ENCODE measurements around the gene PSAPL1.

The PSAPL1 gene

GRCh38 chr4:7424553-7425111 is 10.1 kb downstream of the PSAPL1 start:
- Histone ChIP-seq H3K9me3 (ENCODE audit: insufficient read depth, low read depth, low read length) (no peaks in the 10 kb centered on the region), H3K9ac (ENCODE audit: low read depth, low read length) (no peak overlapping the region), H3K27ac (ENCODE audit: low read depth, low read length) (no peak overlapping the region), H3K4me1 (ENCODE audit: insufficient read depth, low read length) (peaks cover 15% of the 10 kb centered on the region), H3K36me3 (ENCODE audit: insufficient read depth, low read length) (no peaks in the 10 kb centered on the region), H3K27me3 (ENCODE audit: insufficient read depth, low read length) (no peaks in the 10 kb centered on the region), H3K4me3 (ENCODE audit: low read length) (no peak overlapping the region)
- 87% methylated on average over 18 of the region's 18 CpGs for WGBS

GRCh38 chr4:7423801-7424552 is 10.8 kb downstream of the PSAPL1 start:
- Histone ChIP-seq H3K36me3 (ENCODE audit: insufficient read depth, low read length) (no peaks in the 10 kb centered on the region), H3K4me1 (ENCODE audit: insufficient read depth, low read length) (peaks cover 11% of the 10 kb centered on the region; the same call in 1 of the 2 replicates), H3K9ac (ENCODE audit: low read depth, low read length) (no peak overlapping the region), H3K27ac (ENCODE audit: low read depth, low read length) (no peak overlapping the region), H3K4me3 (ENCODE audit: low read length) (no peak overlapping the region), H3K9me3 (ENCODE audit: insufficient read depth, low read depth, low read length) (no peaks in the 10 kb centered on the region), H3K27me3 (ENCODE audit: insufficient read depth, low read length) (no peaks in the 10 kb centered on the region)
- 91% methylated on average over 17 of the region's 17 CpGs for WGBS

GRCh38 chr4:7423391-7423790 is 11.3 kb downstream of the PSAPL1 start:
- no peak overlapping the region for H3K4me3 ChIP-seq (ENCODE audit: low read length)
- no peak overlapping the region for H3K27ac ChIP-seq (ENCODE audit: low read depth, low read length)
- H3K9ac ChIP-seq (ENCODE audit: low read depth, low read length): no peak overlapping the region
- WGBS: 87% methylated on average over 5 of the region's 5 CpGs
- no peaks in the 10 kb centered on the region for H3K36me3 ChIP-seq (ENCODE audit: insufficient read depth, low read length)
- H3K27me3 ChIP-seq (ENCODE audit: insufficient read depth, low read length): no peaks in the 10 kb centered on the region
- no peaks in the 10 kb centered on the region for H3K9me3 ChIP-seq (ENCODE audit: insufficient read depth, low read depth, low read length)
- peaks cover 9% of the 10 kb centered on the region; the same call in 1 of the 2 replicates for H3K4me1 ChIP-seq (ENCODE audit: insufficient read depth, low read length)

GRCh38 chr4:7422898-7423180 is 11.9 kb downstream of the PSAPL1 start:
- Histone ChIP-seq H3K36me3 (ENCODE audit: insufficient read depth, low read length) (no peaks in the 10 kb centered on the region), H3K9me3 (ENCODE audit: insufficient read depth, low read depth, low read length) (no peaks in the 10 kb centered on the region), H3K4me1 (ENCODE audit: insufficient read depth, low read length) (peaks cover 4% of the 10 kb centered on the region; the same call in 1 of the 2 replicates), H3K27ac (ENCODE audit: low read depth, low read length) (no peak overlapping the region), H3K27me3 (ENCODE audit: insufficient read depth, low read length) (peaks cover 4% of the 10 kb centered on the region; the same call in 1 of the 2 replicates), H3K9ac (ENCODE audit: low read depth, low read length) (no peak overlapping the region), H3K4me3 (ENCODE audit: low read length) (no peak overlapping the region)
- 83% methylated on average over 9 of the region's 9 CpGs for WGBS

DNA sequence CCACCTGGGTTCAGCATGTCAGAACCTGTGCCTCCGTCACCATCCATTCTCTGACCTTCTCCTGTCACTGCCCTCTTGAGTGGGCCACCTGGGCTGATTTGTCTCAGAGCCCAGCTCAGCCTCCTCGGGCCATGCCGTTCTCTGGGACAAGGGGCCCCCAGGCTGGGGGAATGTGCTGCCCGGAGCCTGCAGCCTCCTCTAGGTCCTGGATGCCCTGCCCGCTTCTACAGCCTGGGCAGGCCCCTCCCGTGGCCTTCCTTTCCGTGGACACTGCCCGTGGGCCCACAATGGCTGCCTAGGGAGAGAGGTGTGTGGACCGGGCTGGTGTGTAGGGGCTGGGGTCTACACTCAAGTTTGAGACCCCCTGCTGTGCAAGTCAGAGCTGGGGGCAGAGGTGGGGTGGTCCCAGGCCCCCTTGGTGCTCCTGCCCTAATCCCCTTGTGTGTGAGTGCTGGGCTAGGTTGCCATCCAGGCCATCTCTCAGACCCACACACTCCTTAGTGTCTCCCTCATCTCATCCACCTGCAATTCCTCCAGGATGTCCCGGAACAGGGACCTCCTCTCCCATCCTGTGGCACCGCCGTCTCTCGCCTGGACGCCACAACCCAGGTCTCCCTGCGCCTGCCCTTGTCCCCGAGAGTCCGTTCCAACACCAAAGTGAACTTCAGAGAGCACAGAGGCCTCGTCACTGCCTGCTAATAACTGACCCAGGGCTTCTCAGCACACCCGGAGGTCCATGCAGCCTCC is 12.4 kb downstream of the PSAPL1 start:
- Histone ChIP-seq H3K27ac (ENCODE audit: low read depth, low read length) (no peak overlapping the region), H3K4me3 (ENCODE audit: low read length) (no peak overlapping the region), H3K36me3 (ENCODE audit: insufficient read depth, low read length) (no peaks in the 10 kb centered on the region), H3K9me3 (ENCODE audit: insufficient read depth, low read depth, low read length) (no peaks in the 10 kb centered on the region), H3K4me1 (ENCODE audit: insufficient read depth, low read length) (peaks cover 1% of the 10 kb centered on the region; the same call in 1 of the 2 replicates), H3K27me3 (ENCODE audit: insufficient read depth, low read length) (peaks cover 8% of the 10 kb centered on the region; the same call in 1 of the 2 replicates), H3K9ac (ENCODE audit: low read depth, low read length) (no peak overlapping the region)
- 89% methylated on average over 19 of the region's 19 CpGs for WGBS

- H3K9me3 ChIP-seq (ENCODE audit: insufficient read depth, low read depth, low read length): no peaks in the 10 kb centered on the region
- H3K9ac ChIP-seq (ENCODE audit: low read depth, low read length): no peak overlapping the region
- H3K4me3 ChIP-seq (ENCODE audit: low read length): no peak overlapping the region
- H3K27me3 ChIP-seq (ENCODE audit: insufficient read depth, low read length): peaks cover 16% of the 10 kb centered on the region; the same call in 1 of the 2 replicates
- no peaks in the 10 kb centered on the region for H3K4me1 ChIP-seq (ENCODE audit: insufficient read depth, low read length)
- no peaks in the 10 kb centered on the region for H3K36me3 ChIP-seq (ENCODE audit: insufficient read depth, low read length)
- WGBS: 85% methylated on average over 22 of the region's 24 CpGs
- H3K27ac ChIP-seq (ENCODE audit: low read depth, low read length): no peak overlapping the region
Observed at GRCh38 chr4:7421356-7422150, 13.2 kb downstream of the PSAPL1 start.

GRCh38 chr4:7420661-7421040 is 14.1 kb downstream of the PSAPL1 start:
- Histone ChIP-seq H3K36me3 (ENCODE audit: insufficient read depth, low read length) (no peaks in the 10 kb centered on the region), H3K9ac (ENCODE audit: low read depth, low read length) (no peak overlapping the region), H3K27me3 (ENCODE audit: insufficient read depth, low read length) (peaks cover 25% of the 10 kb centered on the region), H3K4me1 (ENCODE audit: insufficient read depth, low read length) (0 out of 2 replicates have a peak, but pooled peaks cover under 1% of the 10 kb centered on the region), H3K9me3 (ENCODE audit: insufficient read depth, low read depth, low read length) (no peaks in the 10 kb centered on the region), H3K4me3 (ENCODE audit: low read length) (no peak overlapping the region), H3K27ac (ENCODE audit: low read depth, low read length) (no peak overlapping the region)
- 89% methylated on average over 14 of the region's 14 CpGs for WGBS

DNA sequence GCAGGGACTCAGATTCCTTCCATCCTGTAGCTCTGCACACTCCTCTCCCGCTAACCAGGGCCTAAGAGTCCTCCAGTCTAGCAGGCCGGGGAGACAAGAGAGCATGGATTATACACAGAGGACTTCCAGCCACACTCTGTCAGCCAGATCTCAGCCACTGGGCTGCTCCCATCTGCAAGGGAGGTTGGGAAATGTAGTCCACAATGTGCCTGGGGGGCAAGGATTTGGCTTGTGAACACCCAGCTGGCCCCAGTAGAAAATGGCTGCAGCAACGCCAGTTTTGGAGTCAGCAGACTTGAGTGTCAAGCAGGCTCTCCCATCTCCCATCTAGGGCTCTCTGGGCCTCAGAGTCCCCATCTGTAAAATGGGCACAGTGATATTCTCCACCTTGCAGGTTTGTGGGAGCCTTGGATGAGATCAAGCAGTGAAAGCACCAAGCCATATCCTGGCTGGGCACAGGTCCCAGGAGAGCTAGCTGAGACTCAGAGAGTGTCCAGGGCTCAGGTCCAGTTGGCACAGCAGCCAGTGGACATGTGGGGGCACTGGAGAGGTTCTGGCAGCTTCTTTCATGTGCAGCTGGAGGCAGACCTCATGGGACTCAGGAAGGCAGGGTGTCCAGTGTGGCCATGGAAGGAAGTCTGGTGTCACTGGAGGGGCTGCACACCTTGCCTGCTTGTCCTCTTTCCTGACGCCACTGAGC is 14.6 kb downstream of the PSAPL1 start:
- peaks cover 30% of the 10 kb centered on the region for H3K27me3 ChIP-seq (ENCODE audit: insufficient read depth, low read length)
- H3K9ac ChIP-seq (ENCODE audit: low read depth, low read length): no peak overlapping the region
- H3K9me3 ChIP-seq (ENCODE audit: insufficient read depth, low read depth, low read length): no peaks in the 10 kb centered on the region
- 86% methylated on average over 3 of the region's 4 CpGs for WGBS
- H3K27ac ChIP-seq (ENCODE audit: low read depth, low read length): no peak overlapping the region
- H3K36me3 ChIP-seq (ENCODE audit: insufficient read depth, low read length): no peaks in the 10 kb centered on the region
- peaks cover 6% of the 10 kb centered on the region; the same call in 1 of the 2 replicates for H3K4me1 ChIP-seq (ENCODE audit: insufficient read depth, low read length)
- no peak overlapping the region for H3K4me3 ChIP-seq (ENCODE audit: low read length)

GRCh38 chr4:7418131-7418943 is 16.4 kb downstream of the PSAPL1 start:
- Histone ChIP-seq H3K9ac (ENCODE audit: low read depth, low read length) (no peak overlapping the region), H3K4me1 (ENCODE audit: insufficient read depth, low read length) (peaks cover 16% of the 10 kb centered on the region; the same call in 1 of the 2 replicates), H3K9me3 (ENCODE audit: insufficient read depth, low read depth, low read length) (no peaks in the 10 kb centered on the region), H3K36me3 (ENCODE audit: insufficient read depth, low read length) (no peaks in the 10 kb centered on the region), H3K4me3 (ENCODE audit: low read length) (no peak overlapping the region), H3K27ac (ENCODE audit: low read depth, low read length) (no peak overlapping the region), H3K27me3 (ENCODE audit: insufficient read depth, low read length) (peaks cover 46% of the 10 kb centered on the region)
- 95% methylated on average over 13 of the region's 15 CpGs for WGBS

DNA sequence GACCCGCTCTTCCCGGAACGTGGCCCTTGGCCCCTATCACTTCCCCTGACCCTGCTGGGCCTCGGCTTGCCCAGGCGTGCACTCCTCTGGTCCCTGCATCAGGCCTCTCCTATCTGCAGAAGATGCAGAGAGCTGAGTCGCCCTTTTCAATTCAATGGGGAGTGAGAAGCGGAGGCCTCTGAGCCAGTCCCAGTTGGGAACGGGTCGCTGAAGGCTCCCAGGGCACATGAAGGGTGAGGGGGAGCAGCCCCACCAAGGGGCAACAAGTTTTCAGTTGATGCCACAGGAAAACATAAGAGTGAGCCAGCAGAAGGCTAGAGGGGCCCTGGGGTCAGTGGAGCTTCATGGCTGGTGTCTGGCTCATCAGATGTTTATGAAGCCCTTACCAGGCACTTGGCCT is 17.1 kb downstream of the PSAPL1 start:
- peaks cover 53% of the 10 kb centered on the region for H3K27me3 ChIP-seq (ENCODE audit: insufficient read depth, low read length)
- peaks cover 16% of the 10 kb centered on the region; the same call in 1 of the 2 replicates for H3K4me1 ChIP-seq (ENCODE audit: insufficient read depth, low read length)
- WGBS: 91% methylated on average over 9 of the region's 9 CpGs
- H3K27ac ChIP-seq (ENCODE audit: low read depth, low read length): no peak overlapping the region
- no peaks in the 10 kb centered on the region for H3K36me3 ChIP-seq (ENCODE audit: insufficient read depth, low read length)
- H3K9me3 ChIP-seq (ENCODE audit: insufficient read depth, low read depth, low read length): no peaks in the 10 kb centered on the region
- no peak overlapping the region for H3K9ac ChIP-seq (ENCODE audit: low read depth, low read length)
- no peak overlapping the region for H3K4me3 ChIP-seq (ENCODE audit: low read length)

Measured in HUES64 (cell line).